CD4-positive, alpha-beta memory T cell (primary cell): ENCODE measurements around the gene MERTK. TPM values are rescaled to one million over a fixed set of nuclear protein-coding genes. Genes with fewer than 3 reads are reported as not detected.
A peak's percentile ranks its signal among the peaks of the same experiment; 100 is the strongest.
"Not testable (repeated sequence)": the region's sequence is repeated elsewhere in the genome, so short reads cannot be mapped to it uniquely, and the experiment has no call there.

Experiments
- CTCF ChIA-PET: fragments of 350-600 bp; sonication (Branson Sonifier 250); formaldehyde crosslinking; loops from one replicate; lab custom pipeline; 2021; ENCODE audit warnings: inconsistent platforms; ENCODE audit not compliant: partially characterized antibody; lab: Charles Lee
- POLR2A ChIA-PET: fragments of 350-600 bp; sonication (Branson Sonifier 250); formaldehyde crosslinking; loops from one replicate; lab custom pipeline; 2021; ENCODE audit not compliant: partially characterized antibody; lab: Charles Lee
- DNase-seq, 5 donors: peaks; one replicate each; pipeline versions ENCODE4 v3.0.0 to v3.0.0-alpha.2; 2020 to 2022; ENCODE audit warnings: mixed read lengths in 1 of 5
- H3K27ac ChIP-seq: one replicate; pipeline ENCODE4 v1.7.0; 2013; ENCODE audit warnings: low read depth, low read length
- H3K27me3 ChIP-seq: 2 replicates; pipeline ENCODE4 v1.7.0; 2013; ENCODE audit warnings: mild to moderate bottlenecking, low read length, moderate library complexity; ENCODE audit not compliant: insufficient read depth
- H3K36me3 ChIP-seq: 2 replicates; pipeline ENCODE4 v1.7.0; 2013; ENCODE audit warnings: mild to moderate bottlenecking, low read length, moderate library complexity; ENCODE audit not compliant: insufficient read depth
- H3K4me1 ChIP-seq: 2 replicates; pipeline ENCODE4 v1.7.0; 2013; ENCODE audit warnings: mild to moderate bottlenecking, low read length, moderate library complexity; ENCODE audit not compliant: insufficient read depth
- H3K4me3 ChIP-seq, 2 donors: one replicate each; pipeline ENCODE4 v1.7.0; 2013; ENCODE audit warnings: low read length in 2 of 2, mild to moderate bottlenecking in 1 of 2
- H3K9me3 ChIP-seq, 2 donors: one replicate each; pipeline ENCODE4 v1.7.0; 2013; ENCODE audit warnings: low read length in 2 of 2, control low read depth in 1 of 2; ENCODE audit not compliant: control insufficient read depth in 1 of 2
- H3K27ac Mint-ChIP-seq, 7 donors: one replicate each; pipeline ENCODE4 v1.8.0; 2020 to 2021; ENCODE audit warnings: mixed read lengths in 7 of 7, mild to moderate bottlenecking in 6 of 7, inconsistent platforms in 3 of 7, moderate library complexity in 3 of 7
- H3K27me3 Mint-ChIP-seq, 2 donors: one replicate each; pipeline ENCODE4 v1.8.0; 2020 to 2021; ENCODE audit warnings: mixed read lengths in 2 of 2
- H3K36me3 Mint-ChIP-seq, 2 donors: one replicate each; pipeline ENCODE4 v1.8.0; 2020 to 2021; ENCODE audit warnings: mixed read lengths in 2 of 2, inconsistent platforms in 1 of 2, mild to moderate bottlenecking in 1 of 2
- H3K4me1 Mint-ChIP-seq, 4 donors: one replicate each; pipeline ENCODE4 v1.8.0; 2020 to 2021; ENCODE audit warnings: mixed read lengths in 4 of 4, mild to moderate bottlenecking in 1 of 4
- H3K4me3 Mint-ChIP-seq, 8 donors: one replicate each; pipeline ENCODE4 v1.8.0; 2020 to 2021; ENCODE audit warnings: mixed read lengths in 8 of 8, mild to moderate bottlenecking in 7 of 8, moderate library complexity in 6 of 8, inconsistent platforms in 3 of 8
- H3K9me3 Mint-ChIP-seq, 8 donors: one replicate each; pipeline ENCODE4 v1.8.0; 2020 to 2021; ENCODE audit warnings: mixed read lengths in 8 of 8, mild to moderate bottlenecking in 5 of 8, inconsistent platforms in 3 of 8, moderate library complexity in 1 of 8
- intact Hi-C: fragments of 100-400 bp; cut with micrococcal nuclease; formaldehyde crosslinking; loops from one replicate; pipeline ENCODE4 v1.15.1; 2023
- polyA plus RNA-seq, 2 donors: library from polyadenylated mRNA; unstranded; fragments of 300-500 nt; fragmentation: Illumina TruSeq; gene quantifications; one replicate each; pipeline ENCODE4 v1.2.3, GENCODE V29; 2021
- total RNA-seq, 2 experiments: library from RNA; stranded (reverse); gene quantifications; one replicate each; pipeline ENCODE4 v1.2.3, GENCODE V29; 2021

The MERTK gene
- total and polyA plus RNA-seq, 4 experiments from 2014 or later: 0.09 to 0.67 (median 0.45) TPM

DNA sequence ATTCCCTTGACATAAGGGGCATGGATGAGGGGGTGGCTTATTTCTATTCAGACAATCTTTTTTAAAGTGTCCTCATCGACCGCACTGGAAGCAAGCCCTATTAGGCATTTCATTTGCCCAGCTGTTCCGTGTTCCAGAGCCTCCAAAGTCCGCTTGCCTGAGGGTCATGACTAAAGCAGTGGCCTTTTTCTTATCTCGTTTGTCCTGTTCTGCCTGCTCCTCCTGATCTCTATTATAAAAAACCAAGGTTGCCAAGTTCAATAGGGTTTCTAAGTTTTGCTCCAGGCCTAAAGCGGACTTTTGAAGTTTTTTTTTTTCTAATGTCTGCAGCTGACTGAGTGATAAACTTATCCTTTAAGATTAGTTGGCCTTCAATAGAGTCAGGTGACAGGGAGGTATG lies 143.1 kb downstream of the MERTK start:
- peaks cover 0 to 25% (median 12%) of the 10 kb centered on the region in 8 donors for H3K9me3 Mint-ChIP-seq
- not testable (repeated sequence) for H3K27ac Mint-ChIP-seq

GRCh38 chr2:112045446-112046014 lies 147.1 kb downstream of the MERTK start:
- DNase-seq: no peak
- H3K4me1 ChIP-seq: no peaks in the 10 kb centered on the region
- H3K27ac ChIP-seq: no peak overlapping the region
- ChIA-PET POLR2A (no interaction called here), CTCF (interaction anchor here (2.0 kb wide), 2 partner anchors 8 to 157 kb away, joined by 5 to 6 read pairs; no protein-coding TSS in a partner anchor)
- no peaks in the 10 kb centered on the region for H3K27me3 ChIP-seq
- Mint-ChIP-seq H3K4me3 (no peak overlapping the region), H3K27ac (no peak overlapping the region), H3K36me3 (no peaks in the 10 kb centered on the region), H3K9me3 (peaks cover 0 to 8% (median 6%) of the 10 kb centered on the region in 8 donors), H3K4me1 (peaks cover 0 to 5% (median under 1%) of the 10 kb centered on the region in 4 donors), H3K27me3 (peaks cover 2 to 9% of the 10 kb centered on the region in 2 donors)
- H3K36me3 ChIP-seq: no peaks in the 10 kb centered on the region
- no peak overlapping the region for H3K4me3 ChIP-seq
- intact Hi-C loops: no loop called here
- no peaks in the 10 kb centered on the region for H3K9me3 ChIP-seq

More for the DNA sequence above, 143.1 kb downstream of the MERTK start:
- H3K4me3 Mint-ChIP-seq, H3K36me3 ChIP-seq, DNase-seq, H3K9me3 ChIP-seq, H3K27me3 Mint-ChIP-seq, H3K4me1 ChIP-seq, H3K27me3 ChIP-seq, H3K27ac ChIP-seq, H3K36me3 Mint-ChIP-seq, CTCF ChIA-PET, H3K4me1 Mint-ChIP-seq, H3K4me3 ChIP-seq, intact Hi-C loops, POLR2A ChIA-PET: not testable (repeated sequence)

DNA sequence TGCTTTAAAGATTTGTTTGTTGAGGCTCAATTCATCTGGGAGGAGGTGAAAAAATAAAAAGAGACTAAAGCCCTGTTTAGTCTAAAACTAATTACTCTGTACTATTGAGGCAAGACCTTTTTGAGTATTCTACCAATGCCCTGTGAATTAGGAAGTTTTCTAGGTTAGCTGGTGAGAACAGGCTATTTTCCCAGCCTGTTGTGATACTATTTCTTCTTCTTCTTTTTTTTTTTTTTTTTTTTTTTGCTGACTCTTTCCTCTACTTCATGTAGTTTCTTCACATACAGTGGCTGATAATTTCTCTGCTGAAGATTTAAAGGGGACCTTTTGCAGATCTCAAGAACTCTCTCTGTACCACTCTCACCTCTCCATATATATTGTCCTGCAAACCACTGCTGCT lies 147.8 kb downstream of the MERTK start:
- Histone ChIP-seq H3K4me3 (no peak overlapping the region), H3K4me1 (no peaks in the 10 kb centered on the region), H3K36me3 (no peaks in the 10 kb centered on the region), H3K27ac (no peak overlapping the region), H3K27me3 (no peaks in the 10 kb centered on the region), H3K9me3 (no peaks in the 10 kb centered on the region)
- peaks cover 2 to 9% of the 10 kb centered on the region in 2 donors for H3K27me3 Mint-ChIP-seq
- ChIA-PET POLR2A (no interaction called here), CTCF (interaction anchor here (0.6 to 1.6 kb wide), 5 partner anchors 8 to 159 kb away, joined by 3 to 7 read pairs (median 5); no protein-coding TSS in a partner anchor)
- H3K4me1 Mint-ChIP-seq: peaks cover 0 to 5% (median under 1%) of the 10 kb centered on the region in 4 donors
- intact Hi-C loops: no loop called here
- no peak for DNase-seq
- no peak overlapping the region for H3K4me3 Mint-ChIP-seq
- H3K27ac Mint-ChIP-seq: no peak overlapping the region
- H3K36me3 Mint-ChIP-seq: no peaks in the 10 kb centered on the region
- H3K9me3 Mint-ChIP-seq: peaks cover 0 to 8% (median 6%) of the 10 kb centered on the region in 8 donors

DNA sequence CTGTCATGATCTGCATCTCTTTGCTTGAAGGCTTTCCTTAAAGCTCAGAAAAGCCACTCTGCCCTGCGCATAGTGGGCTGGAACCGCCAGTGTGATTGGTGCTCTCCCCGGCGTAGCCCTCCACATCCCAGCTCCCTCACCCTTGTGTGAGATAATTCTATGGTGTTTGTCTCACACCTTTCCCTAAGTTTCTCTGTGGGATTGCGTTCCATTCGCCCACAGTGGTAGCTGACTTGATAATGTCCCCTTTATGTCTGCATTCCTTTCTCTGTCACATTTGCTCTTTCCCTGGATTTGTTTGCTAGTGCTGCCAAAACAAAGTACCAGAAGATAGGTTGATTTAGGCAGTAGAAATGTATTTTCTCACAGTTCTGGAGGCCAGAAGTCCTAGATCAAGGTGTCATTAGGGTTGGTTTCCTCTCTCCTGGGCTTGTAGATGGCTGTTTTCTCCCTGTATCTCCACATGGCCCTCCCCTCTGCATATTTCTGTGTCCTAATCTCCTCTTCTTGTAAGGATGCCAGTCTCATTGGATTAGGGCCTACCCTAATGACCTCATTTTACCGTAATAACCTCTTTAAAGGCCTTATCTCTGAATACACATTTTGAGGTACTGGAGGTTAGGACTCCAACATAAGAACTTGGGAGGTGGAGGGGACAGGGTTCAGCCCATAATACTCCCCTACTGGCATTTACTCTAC lies 149.3 kb downstream of the MERTK start:
- CTCF ChIA-PET: interaction anchor here (0.9 to 1.6 kb wide), 4 partner anchors 11 to 160 kb away, joined by 3 to 15 read pairs (median 6); no protein-coding TSS in a partner anchor
- Mint-ChIP-seq H3K27ac (no peak overlapping the region), H3K9me3 (peaks cover 0 to 8% (median 6%) of the 10 kb centered on the region in 8 donors), H3K27me3 (peaks cover 2 to 9% of the 10 kb centered on the region in 2 donors), H3K4me1 (peaks cover 0 to 5% (median under 1%) of the 10 kb centered on the region in 4 donors), H3K4me3 (no peak overlapping the region), H3K36me3 (no peaks in the 10 kb centered on the region)
- POLR2A ChIA-PET: no interaction called here
- H3K4me1 ChIP-seq: no peaks in the 10 kb centered on the region
- H3K4me3 ChIP-seq: no peak overlapping the region
- intact Hi-C loops: loop anchor here (1.0 kb wide), 1 partner anchor 160 kb away; no protein-coding TSS in a partner anchor
- no peak overlapping the region for H3K27ac ChIP-seq
- no peak for DNase-seq
- no peaks in the 10 kb centered on the region for H3K36me3 ChIP-seq
- H3K9me3 ChIP-seq: no peaks in the 10 kb centered on the region
- no peaks in the 10 kb centered on the region for H3K27me3 ChIP-seq

- CTCF ChIA-PET: interaction anchor here (1.6 kb wide), 1 partner anchor 161 kb away, joined by 15 read pairs; no protein-coding TSS in a partner anchor
- Mint-ChIP-seq H3K27ac (no peak overlapping the region), H3K9me3 (peaks cover 0 to 8% (median 6%) of the 10 kb centered on the region in 8 donors), H3K4me3 (no peak overlapping the region), H3K4me1 (peaks cover under 1 to 5% (median 1%) of the 10 kb centered on the region in 4 donors), H3K36me3 (no peaks in the 10 kb centered on the region), H3K27me3 (peaks cover 2 to 9% of the 10 kb centered on the region in 2 donors)
- POLR2A ChIA-PET: no interaction called here
- intact Hi-C loops: loop anchor here (1.0 kb wide), 1 partner anchor 161 kb away; no protein-coding TSS in a partner anchor
- H3K4me3 ChIP-seq: no peak overlapping the region
- DNase-seq: no peak
- no peaks in the 10 kb centered on the region for H3K4me1 ChIP-seq
- no peaks in the 10 kb centered on the region for H3K36me3 ChIP-seq
- no peak overlapping the region for H3K27ac ChIP-seq
- no peaks in the 10 kb centered on the region for H3K27me3 ChIP-seq
- H3K9me3 ChIP-seq: no peaks in the 10 kb centered on the region
Observed at GRCh38 chr2:112048236-112048592, 149.8 kb downstream of the MERTK start.

GRCh38 chr2:112048887-112049286 lies 150.5 kb downstream of the MERTK start:
- Histone ChIP-seq H3K27me3 (no peaks in the 10 kb centered on the region), H3K27ac (no peak overlapping the region), H3K9me3 (no peaks in the 10 kb centered on the region), H3K36me3 (no peaks in the 10 kb centered on the region), H3K4me3 (no peak overlapping the region), H3K4me1 (peaks cover 7% of the 10 kb centered on the region)
- POLR2A ChIA-PET: no interaction called here
- Mint-ChIP-seq H3K9me3 (peaks cover 0 to 8% (median 6%) of the 10 kb centered on the region in 8 donors), H3K36me3 (no peaks in the 10 kb centered on the region), H3K27ac (no peak overlapping the region), H3K4me3 (no peak overlapping the region), H3K4me1 (peaks cover 7 to 12% (median 8%) of the 10 kb centered on the region in 4 donors), H3K27me3 (peaks cover 2 to 9% of the 10 kb centered on the region in 2 donors)
- intact Hi-C loops: loop anchor here (1.0 kb wide), 1 partner anchor 162 kb away; no protein-coding TSS in a partner anchor
- peak; percentile 49 to 63 (median 55) for DNase-seq
- CTCF ChIA-PET: interaction anchor here (1.6 kb wide), 1 partner anchor 161 kb away, joined by 15 read pairs; no protein-coding TSS in a partner anchor

- intact Hi-C loops: loop anchor here (5.0 to 10.0 kb wide), 3 partner anchors 928 to 1554 kb away; partner anchors contain the start of genes BCL2L11 and BUB1
- H3K9me3 Mint-ChIP-seq: peaks cover 0 to 8% (median 4%) of the 10 kb centered on the region in 8 donors
Observed at GRCh38 chr2:112050316-112050715, 151.9 kb downstream of the MERTK start.

More at GRCh38 chr2:112050316-112050715, 151.9 kb downstream of the MERTK start:
- Mint-ChIP-seq H3K36me3 (peaks cover 0 to 3% of the 10 kb centered on the region in 2 donors), H3K27me3 (peaks cover under 1 to 5% of the 10 kb centered on the region in 2 donors), H3K27ac (no peak overlapping the region), H3K4me1 (peaks cover 9 to 19% (median 10%) of the 10 kb centered on the region in 4 donors), H3K4me3 (no peak overlapping the region)
- ChIA-PET POLR2A (no interaction called here), CTCF (interaction anchor here (0.9 to 6.0 kb wide), 7 partner anchors 8 to 533 kb away, joined by 3 to 37 read pairs (median 3); no protein-coding TSS in a partner anchor)
- no peak overlapping the region for H3K4me3 ChIP-seq
- peaks cover 8% of the 10 kb centered on the region for H3K4me1 ChIP-seq
- H3K27me3 ChIP-seq: no peaks in the 10 kb centered on the region
- H3K27ac ChIP-seq: no peak overlapping the region
- no peaks in the 10 kb centered on the region for H3K9me3 ChIP-seq
- DNase-seq: no peak
- H3K36me3 ChIP-seq: no peaks in the 10 kb centered on the region
